Colon (tissue), 2 donors: ENCODE data around the gene LSAMP.
"Not testable (repeated sequence)": the region's sequence is repeated elsewhere in the genome, so short reads cannot be mapped to it uniquely, and the experiment has no call there.

Experiments
- FAIRE-seq: peaks from 2 replicates; lab custom pipeline; 2012; peaks lifted over from hg19 to GRCh38; lab: Jason Lieb, UNC
- donor health status: control.
- donor health status: control.

The LSAMP gene

DNA sequence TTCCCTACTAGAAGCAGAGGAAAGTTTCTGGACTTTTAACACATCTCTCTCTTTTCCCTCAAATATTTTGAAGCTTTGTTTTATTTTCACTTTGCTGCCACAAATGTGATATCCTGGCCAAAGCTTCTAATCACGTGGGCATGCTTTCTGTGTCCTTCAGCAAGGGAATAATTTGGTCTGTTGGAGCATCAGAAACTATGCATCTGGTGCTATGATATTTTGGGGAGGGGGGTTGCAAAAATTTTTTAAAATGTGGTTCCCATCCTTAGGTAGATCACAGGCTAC, 567.7 kb downstream of the LSAMP start:
- FAIRE-seq = no peak

DNA sequence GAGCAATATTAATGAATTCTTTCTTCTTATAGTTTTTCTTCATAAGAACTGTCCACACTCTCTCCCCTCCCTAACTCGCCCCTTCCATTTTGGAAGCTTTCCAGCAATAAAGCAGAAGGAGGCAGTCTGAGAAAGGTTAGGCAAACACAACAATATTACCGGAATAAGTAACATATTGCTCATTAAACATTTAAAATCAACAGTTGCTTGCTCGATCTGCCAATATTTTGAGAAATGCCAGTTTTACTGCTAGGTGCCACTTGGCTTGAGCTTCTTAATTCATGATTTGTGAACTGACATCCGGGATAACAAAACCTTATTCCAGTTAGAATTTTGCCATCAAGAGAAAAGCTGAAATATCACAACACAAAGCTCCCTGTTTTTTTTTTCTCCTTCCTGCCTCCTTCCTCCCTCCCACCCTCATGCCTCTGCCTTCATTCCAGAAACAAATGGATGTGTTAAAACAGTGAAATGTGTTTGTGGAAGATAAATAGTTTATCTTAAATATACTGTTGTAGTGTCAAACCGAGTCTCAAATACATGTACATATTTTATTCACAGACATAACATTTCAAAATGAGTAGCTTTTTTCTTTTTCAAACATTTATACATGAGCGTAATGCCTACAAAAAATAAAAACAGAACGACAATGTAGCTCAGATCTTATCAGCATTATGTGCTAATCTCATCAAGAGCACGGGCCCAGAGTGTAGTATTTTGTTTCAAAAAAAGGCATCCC, 568.2 kb downstream of the LSAMP start:
- no peak for FAIRE-seq

DNA sequence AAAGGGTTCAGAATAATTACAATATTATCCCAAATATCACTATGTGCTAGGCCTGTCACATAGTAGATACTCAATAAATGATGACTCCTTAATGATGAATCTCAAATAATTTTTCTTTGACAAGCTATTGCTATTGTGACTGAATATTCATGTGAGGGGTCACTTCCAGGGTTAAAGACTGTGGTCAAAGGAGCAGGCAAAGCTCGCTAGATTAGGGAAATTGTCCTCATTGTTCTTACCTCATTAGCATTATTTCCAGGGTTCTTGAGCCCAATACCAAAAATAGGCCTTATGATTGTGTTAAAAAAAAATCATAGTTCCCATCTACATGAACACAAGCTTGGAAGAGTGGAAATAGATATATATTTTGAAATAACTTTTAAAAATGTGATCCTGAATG, 569.8 kb downstream of the LSAMP start:
- no peak for FAIRE-seq

DNA sequence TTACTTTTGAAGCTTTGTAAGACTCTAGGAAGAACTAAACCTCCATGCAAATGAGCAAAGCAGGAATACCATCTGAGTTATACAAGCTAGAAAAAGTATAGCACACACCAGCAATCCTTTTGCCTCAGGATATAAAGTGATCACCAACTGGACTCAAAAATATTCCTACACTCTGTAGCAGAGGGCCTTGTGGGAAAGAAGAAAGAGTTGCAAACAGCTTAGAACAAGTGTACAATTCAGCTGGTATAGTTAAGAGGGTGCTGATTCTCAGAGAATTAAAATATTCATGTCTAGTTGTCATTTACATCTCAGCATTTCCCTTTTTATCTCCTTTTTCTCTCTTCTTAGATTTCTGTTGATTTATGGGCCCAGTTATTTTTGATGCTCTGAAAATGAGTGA, 573.6 kb downstream of the LSAMP start:
- no peak for FAIRE-seq

DNA sequence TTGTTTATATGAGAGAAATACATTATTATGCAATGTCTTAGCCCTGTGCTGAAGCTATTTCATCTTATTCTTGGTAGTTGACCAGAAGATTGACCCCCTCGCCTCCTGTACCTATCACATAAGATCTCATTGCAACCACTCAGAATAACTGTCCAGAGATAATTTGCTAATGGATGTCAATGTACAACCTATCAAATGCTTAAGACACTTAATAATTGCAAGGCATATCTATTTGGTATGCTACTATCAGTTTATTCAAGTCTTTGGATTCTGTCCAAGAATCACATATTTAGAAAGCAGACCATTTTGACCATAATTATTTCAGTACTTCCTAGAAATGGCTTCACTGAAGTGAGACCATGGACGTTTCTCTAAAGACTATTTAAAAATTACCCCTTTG, 580.4 kb downstream of the LSAMP start:
- no peak for FAIRE-seq

DNA sequence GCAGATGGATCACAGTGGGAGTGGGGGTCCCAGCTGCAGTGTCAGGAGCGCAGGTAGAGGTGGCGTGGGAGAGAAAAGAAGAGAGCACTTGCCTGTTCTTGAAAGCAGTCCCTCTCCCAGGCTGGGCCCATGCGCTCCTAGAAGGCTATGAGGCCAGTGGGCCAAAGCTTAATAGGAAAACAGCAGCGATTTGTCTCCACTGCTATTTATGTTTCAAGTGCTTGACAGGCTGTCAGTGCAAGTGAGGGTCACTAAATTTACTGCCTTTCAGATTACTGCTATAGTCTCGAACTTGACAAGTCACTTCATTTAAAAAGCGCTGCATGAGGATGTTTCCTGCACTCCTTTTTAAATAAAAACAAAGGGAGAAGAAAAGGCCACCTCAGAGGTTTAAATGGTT, 582.4 kb downstream of the LSAMP start:
- no peak for FAIRE-seq

DNA sequence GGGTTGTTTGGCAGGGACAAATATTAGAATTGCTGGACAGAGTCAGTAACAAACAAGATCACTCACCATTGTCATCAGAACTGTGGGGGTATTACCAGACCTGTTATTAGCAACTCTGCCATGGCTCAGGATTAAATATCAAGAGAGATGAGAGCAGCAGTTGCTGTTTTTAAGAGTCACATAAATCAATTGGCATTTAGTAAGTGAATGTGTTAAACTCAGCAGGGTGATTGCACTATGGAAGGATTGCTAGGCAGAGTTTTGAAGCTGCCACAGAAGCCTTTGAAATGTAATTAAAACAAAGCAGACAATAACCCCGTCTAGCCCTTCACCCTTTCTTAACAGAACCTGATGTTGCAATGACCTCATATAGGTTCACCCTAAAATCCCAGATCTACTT, 583.2 kb downstream of the LSAMP start:
- no peak for FAIRE-seq

DNA sequence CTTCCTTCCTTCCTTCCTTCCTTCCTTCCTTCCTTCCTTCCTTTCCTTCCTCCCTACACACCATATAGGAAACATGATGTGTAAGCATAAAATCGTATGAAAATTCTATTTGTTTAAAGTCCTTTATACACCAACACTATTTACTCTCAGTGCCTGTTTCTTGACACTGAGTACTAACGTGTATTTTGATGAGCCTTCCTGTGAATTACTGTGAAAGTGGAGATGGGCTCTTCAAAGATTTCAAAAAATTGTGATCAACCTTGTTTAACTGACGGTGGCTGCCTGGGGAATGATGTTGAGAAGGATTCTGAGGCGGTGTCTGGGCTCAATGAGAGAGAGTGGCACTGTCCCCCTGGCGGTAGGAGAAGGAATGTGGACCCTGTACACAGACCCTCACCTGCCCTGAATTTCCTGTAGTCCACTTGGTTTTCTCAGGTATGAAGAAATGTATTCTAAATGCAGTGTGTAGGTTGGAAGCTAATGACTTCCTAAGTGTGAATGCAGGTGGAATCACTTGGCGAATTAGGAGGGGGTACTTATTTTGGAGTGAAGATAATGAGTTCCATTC, 584.0 kb downstream of the LSAMP start:
- FAIRE-seq = no peak

DNA sequence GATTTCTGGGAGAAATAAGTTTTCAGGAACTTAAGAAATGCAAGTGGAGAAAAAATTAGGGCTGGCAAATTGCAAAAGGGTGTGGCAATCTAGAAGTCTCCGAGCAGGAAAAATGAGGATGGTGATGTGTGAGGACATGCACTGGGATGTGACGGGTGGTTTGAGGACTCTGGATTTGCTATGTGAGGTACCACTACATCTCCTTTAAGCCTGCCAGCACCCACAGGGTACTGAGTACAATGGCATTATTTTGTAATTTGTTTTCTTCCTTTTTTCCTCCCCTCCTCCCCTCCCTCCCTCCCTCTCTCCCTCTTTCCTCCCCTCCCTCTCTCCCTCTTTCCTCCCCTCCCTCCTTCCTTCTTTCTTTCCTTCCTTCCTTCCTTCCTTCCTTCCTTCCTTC, 584.5 kb downstream of the LSAMP start:
- FAIRE-seq = no peak

DNA sequence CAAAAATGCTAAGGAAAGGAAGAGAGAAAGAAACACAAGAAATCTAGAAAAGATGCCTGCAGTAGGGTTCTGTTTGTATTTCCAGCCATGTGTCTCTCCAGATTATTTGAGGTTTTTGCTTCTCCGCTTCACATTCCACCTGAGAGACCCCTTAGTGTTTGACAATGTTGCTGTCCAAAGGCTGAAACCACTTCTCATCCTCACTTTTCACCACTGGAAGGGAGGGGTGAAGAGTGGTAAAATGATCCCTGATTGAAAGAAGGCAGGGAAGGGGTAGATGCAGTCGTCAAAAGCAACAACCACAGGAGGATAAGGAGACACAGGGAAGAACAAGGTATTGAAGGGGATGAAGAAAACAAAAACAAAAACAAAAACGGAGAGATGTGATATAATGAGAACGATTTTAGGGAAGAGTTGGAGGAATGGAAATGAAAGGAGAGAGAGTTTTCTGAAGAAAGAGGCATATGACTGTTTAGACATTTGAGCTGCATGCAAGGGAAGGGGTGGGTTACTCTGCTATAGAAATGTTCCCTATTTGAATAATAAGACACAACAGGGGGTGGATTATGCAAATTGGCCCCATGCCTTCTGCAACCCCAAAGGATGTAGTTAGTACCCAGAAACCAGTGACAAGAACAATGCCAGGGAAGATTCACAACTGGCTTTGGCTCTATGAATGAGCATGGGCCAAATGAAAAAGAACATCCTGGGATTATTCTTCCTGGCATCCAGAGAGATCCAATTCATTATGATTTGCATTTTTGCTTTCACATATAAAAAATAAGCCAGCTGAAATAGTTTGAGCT, 586.1 kb downstream of the LSAMP start:
- no peak for FAIRE-seq

DNA sequence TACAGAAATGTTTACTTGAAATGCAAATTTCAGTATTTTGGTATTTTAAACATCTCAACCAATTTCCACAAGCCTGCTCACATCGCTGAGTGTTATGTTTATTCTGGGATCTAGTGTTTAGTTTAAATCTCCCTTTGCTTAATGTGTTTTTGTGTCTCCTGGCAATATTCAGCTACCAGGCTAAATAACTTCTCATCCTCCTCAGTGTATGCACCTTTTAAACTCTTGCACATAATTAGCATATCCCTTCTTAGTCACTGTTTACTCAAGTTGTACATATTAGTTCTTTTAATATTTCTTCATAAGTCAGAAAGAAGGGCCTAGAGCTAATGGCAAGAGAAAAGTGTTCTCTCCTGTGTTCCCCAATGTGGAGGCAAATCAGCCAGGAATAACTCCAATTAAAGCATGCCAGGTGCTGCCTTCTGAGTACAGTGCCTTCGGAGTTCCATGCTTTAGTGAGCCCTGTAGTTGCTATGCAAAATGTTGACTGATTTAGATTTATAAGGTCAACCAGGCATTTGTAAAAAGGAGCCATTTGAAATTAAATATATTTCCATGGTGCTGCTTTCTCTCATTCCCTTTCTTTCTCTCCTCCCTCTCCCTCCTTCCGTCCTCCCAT, 587.7 kb downstream of the LSAMP start:
- FAIRE-seq = no peak

DNA sequence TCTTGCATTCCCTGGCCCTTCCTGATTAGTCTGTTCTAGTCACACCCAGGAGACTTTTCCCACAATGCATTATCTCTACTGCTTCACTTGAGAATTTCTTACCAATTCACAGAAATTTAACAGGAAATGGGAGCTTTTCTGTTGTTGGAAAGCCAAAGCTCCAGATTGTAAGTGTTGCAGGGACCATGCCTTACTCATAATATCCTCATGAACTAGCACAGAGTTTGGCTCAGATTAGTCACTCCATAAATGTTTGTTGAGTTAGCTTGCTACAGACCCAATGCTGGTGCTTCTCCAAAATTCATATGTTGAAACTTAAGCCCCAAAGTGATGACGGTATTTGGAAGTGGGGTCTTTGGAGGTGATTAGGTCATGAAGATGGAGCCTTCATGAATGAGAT, 589.4 kb downstream of the LSAMP start:
- no peak for FAIRE-seq

DNA sequence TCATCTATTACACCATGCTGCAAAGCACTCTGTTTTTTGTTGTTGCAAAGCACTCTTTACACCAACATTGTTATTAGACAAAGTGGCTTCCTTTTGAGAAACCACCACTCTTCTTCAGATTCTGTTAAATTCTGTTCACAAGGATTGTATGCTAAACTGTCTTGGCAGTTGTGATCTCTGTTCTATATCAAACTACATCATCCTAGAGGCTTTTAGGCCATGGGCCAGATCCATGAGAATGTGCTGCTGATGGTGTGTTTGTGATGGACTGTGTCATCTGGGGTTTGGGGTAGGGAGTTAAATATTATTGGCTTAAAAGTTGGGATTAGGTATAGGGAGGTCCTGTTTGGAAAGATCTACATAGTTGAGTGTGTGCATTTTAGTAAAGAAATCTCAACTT, 592.2 kb downstream of the LSAMP start:
- no peak for FAIRE-seq

DNA sequence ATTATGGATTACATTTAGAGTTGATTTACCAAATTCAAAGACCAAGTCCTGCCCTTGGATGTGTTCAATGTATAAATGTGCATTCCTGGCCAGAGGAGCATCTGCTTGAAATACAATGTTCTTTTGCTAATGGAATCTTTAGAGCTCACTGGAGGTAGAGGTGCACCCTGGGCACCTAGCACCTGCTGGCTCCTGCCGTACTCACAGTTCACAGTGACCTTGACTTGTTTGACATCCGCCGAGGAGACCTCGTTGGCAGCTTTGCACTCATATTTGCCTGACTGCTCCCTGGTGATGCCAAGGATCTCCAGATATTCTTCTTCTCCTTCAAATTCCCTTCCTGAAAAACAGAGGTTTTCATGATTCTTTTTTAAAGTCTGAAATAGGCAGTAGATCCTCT, 593.0 kb downstream of the LSAMP start:
- no peak for FAIRE-seq

DNA sequence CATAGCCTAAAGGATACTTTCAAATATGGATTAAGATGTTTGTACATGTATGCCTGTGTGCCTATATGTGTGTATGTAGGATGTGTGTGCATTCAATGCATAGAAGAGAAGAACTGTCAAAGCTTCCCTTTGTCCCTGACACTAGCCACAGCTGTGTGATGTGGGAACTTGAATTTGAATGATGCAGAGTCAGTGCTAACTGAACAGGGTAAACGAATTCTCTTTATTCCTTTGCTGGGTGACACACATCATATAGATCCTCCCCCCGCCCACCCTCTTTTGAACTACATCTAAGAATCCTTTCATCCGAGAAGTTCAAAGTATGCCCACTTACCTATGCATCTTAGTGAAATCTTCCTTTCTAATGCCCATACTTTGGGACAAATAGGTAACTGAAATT, 593.7 kb downstream of the LSAMP start:
- FAIRE-seq = no peak

DNA sequence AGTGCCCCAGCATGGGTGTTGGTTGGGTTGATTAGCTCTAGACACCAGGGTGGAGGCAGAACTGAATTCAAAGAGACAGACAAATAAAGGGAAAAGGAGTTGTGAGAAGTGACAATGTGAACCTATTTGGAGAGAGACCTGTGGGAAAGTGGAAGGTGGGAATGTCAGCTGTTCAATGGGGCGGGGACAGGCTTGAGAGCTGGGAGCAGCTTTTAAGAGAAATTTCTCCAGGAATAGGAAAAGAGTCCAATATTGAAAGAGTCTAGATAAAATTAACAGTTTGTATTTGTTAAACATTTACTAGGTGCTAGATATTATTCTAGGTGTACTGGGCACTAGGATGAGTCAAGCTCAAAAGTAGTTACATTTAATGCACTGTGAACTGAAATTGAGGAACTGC, 596.6 kb downstream of the LSAMP start:
- FAIRE-seq = no peak

DNA sequence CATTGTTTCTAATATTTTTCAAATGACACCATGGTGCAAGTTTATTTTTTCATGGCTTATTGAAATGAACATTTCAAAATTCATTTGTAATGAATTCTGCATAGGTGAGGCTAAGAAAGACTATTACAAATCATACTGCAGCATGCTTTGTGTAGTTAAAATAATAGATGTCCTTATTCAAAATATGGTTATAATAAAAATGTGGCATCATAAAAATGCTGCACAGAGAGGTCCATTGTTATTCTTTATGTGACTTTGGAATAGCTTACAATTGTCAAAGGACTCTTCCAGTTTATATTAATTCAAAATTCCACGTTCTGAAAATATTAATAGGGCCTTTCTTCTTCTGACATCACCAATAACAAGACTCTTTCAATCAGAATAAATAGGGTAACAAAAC, 599.3 kb downstream of the LSAMP start:
- no peak for FAIRE-seq

DNA sequence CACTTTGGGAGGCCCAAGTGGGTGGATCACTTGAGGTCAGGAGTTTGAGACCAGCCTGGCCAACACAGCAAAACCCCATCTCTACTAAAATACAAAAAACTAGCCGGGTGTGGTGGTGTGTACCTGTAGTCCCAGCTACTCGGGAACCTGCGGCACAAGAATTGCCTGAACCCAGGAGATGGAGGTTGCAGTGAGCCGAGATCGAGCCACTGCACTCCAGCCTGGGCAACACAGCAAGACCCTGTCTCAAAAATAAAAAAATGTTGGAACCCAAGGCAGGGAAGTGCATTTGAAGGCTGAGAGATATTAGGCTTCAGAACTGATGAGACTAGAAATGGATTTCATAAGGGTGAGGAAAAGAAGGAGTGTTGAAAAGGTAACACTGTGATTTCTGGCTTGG, 600.6 kb downstream of the LSAMP start:
- FAIRE-seq = not testable (repeated sequence)

DNA sequence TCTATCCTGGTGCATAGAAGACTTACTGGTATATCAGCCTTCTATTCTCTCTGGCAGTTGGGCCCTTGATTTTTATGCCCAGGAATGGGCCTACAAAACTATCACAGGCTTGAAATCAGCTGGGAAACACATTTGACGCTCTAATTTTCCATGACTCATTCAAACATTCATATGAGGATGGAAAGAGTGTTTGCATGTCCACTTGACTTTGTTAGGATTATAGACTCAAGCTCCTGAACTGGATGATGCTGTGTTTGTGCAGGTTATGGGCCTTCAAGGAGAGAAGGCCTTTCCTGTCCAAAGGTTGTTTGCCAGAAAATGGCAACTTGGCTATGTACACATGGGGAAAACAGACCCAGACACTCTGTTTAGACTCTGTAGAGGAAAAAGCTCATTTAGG, 602.1 kb downstream of the LSAMP start:
- no peak for FAIRE-seq

DNA sequence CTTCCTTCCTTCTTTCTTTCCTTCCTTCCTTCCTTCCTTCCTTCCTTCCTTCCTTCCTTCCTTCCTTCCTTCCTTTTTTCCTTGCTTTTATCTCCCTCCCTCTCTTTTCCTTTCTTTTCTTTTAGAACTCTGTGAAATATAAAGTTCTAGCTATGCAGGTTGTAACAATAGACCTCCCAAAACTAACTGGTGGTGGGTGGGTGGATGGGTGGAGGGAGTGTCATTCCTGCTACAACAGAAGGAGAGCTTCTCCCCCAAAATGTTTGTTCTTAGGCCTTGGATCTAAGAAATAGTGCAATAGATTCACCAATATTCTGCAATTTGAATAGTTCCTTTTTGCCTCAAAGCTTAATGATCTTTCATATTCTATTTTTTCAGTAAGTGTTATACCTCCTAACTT, 606.0 kb downstream of the LSAMP start:
- FAIRE-seq = no peak

DNA sequence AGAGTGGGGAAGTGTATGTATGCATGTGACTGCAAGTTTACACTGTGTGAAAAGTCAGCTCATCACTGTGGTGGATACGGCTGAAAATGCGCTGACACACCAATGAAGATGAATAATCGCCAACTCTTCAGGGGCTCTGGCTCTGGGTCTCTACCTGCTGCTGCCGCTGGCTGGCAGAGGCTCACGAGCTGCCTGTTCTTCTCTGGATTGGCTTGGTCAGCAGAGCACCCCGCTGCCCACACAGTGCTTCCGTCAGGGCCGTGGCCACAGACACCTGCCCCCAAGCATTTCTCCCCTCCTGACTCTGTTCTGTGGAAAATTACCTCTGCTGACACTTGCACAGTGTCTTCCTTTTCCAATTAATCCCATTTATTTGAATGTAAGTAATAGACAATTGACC, 606.5 kb downstream of the LSAMP start:
- FAIRE-seq = no peak

DNA sequence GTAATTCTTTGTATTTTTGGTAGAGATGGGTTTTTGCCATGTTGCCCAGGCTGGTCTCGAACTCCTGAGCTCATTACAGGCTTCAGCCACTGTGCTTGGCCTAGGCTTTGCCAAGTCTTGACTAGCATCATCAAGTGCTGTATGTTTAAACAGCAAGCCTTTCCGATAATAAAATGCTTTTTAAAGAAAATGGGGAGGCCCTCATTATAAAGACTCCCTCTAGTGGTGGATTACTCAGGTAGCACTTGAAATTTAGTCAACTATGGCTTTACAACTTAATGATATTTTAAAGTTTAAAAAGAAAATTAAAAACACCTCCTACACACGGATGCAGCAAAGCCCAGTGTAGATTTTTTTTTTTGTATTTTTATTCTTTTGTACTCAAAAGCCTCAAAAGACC, 608.3 kb downstream of the LSAMP start:
- no peak for FAIRE-seq

DNA sequence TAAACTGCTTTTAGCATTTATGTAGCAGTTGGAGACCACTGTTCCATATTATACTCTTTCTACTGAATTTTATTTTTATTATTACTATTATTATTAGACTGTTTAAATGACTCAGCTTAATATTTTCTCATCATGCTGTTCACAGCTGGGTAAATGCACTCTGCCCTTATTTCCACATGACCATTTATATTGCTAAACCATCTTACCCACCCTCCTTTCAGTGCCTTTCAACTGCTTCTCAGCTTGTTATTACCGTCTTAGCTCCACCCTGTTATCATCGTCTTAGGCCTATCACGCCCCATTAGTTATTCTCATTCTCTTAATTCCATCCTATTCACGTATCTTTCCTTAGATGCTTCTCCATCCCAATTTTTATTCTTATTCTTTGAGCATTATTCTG, 609.3 kb downstream of the LSAMP start:
- FAIRE-seq = no peak
